ENCODE measurements around the gene COL4A2.

Gene COL4A2

DNA sequence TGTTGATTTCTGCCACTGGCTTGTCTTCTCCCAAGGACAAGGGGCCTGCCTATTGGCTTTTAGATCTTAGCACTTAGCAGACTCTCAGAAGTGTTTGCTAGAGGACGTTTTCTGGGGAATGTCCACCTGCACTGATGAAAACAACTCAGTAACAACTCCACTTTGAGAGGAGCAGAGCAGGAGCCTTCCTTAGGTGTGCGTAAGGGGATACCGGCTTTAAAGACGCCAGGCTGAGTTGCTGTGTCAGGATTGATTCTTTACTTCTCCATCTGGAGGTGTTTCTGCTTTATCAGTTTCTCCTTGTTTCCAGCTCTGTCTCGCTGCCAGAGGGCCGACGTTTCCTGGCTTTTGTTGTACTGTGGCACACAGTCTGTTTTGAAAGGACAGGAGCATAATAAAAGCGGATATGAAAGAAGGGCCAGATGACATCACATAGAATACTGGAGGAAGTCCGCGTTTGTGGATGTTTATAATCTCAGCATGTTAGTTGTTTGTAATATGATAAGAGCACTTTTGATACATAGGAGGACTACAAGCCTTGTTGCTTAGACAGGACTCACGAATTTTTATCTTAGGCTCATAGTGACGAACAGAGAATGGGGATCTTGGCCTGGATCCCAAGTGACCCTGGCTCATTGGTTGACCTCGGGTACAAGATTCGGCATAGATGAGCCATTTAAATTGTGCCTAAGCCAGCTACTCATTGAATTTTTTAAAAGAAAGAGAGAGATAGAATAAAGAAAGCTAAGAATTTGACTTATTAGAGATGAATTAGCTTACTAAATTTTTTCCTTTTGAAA is 34.6 kb downstream of the COL4A2 start (continued):
- TF ChIP-seq ZBTB6 (tag by site-specific recombination; IDR thresholded peaks at IDR 0.05): no peak
- TF ChIP-seq ZNF560 (tag by site-specific recombination; IDR thresholded peaks at IDR 0.05; ENCODE audit: borderline replicate concordance): no peak
- TF ChIP-seq ZNF521 (tag by site-specific recombination; IDR thresholded peaks at IDR 0.05): no peak
- TF ChIP-seq ZNF140 (tag by site-specific recombination; IDR thresholded peaks at IDR 0.05): no peak
- TF ChIP-seq ZNF76 (tag by site-specific recombination; IDR thresholded peaks at IDR 0.05; ENCODE audit: borderline replicate concordance, low read depth): no peak
- TF ChIP-seq FEZF1 (tag by site-specific recombination; IDR thresholded peaks at IDR 0.05): peak; percentile 85
- TF ChIP-seq ZNF121 (tag by site-specific recombination; IDR thresholded peaks at IDR 0.05): no peak
- TF ChIP-seq, protein P1, sequence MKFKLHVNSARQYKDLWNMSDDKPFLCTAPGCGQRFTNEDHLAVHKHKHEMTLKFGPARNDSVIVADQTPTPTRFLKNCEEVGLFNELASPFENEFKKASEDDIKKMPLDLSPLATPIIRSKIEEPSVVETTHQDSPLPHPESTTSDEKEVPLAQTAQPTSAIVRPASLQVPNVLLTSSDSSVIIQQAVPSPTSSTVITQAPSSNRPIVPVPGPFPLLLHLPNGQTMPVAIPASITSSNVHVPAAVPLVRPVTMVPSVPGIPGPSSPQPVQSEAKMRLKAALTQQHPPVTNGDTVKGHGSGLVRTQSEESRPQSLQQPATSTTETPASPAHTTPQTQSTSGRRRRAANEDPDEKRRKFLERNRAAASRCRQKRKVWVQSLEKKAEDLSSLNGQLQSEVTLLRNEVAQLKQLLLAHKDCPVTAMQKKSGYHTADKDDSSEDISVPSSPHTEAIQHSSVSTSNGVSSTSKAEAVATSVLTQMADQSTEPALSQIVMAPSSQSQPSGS (tag by site-specific recombination; IDR thresholded peaks at IDR 0.05; ENCODE audit: low read depth): peak; percentile 77
- TF ChIP-seq ZNF654 (tag by site-specific recombination; IDR thresholded peaks at IDR 0.05; ENCODE audit: low read depth): no peak
- no peak for TF ChIP-seq ZNF510 (tag by site-specific recombination; IDR thresholded peaks at IDR 0.05; ENCODE audit: insufficient replicate concordance)
- TF ChIP-seq ZNF324 (tag by site-specific recombination; IDR thresholded peaks at IDR 0.05): no peak
- TF ChIP-seq PRDM1 (tag by site-specific recombination; IDR thresholded peaks at IDR 0.05): no peak
- TF ChIP-seq ZNF24 (tag by site-specific recombination; IDR thresholded peaks at IDR 0.05): 0 out of 2 replicates have a peak, but pooled peaks have one; percentile 48
- TF ChIP-seq OVOL3 (tag by site-specific recombination; IDR thresholded peaks at IDR 0.05): no peak
- no peak for TF ChIP-seq ZNF792 (tag by site-specific recombination; IDR thresholded peaks at IDR 0.05)
- TF ChIP-seq ZNF580 (tag by site-specific recombination; IDR thresholded peaks at IDR 0.05): no peak
- TF ChIP-seq ZBTB17 (tag by site-specific recombination; IDR thresholded peaks at IDR 0.05): peak; percentile 39
- TF ChIP-seq ZNF138 (tag by site-specific recombination; IDR thresholded peaks at IDR 0.05; ENCODE audit: borderline replicate concordance): no peak
- TF ChIP-seq ZSCAN30 (tag by site-specific recombination; IDR thresholded peaks at IDR 0.05): peak; percentile 88
- 0 out of 2 replicates have a peak, but pooled peaks have one; percentile 34 for TF ChIP-seq PRDM4 (tag by site-specific recombination; IDR thresholded peaks at IDR 0.05)
- no peak for TF ChIP-seq ZNF416 (tag by site-specific recombination; IDR thresholded peaks at IDR 0.05)
- peak; percentile 87 for TF ChIP-seq ZBTB21 (tag by site-specific recombination; IDR thresholded peaks at IDR 0.05)
- TF ChIP-seq, protein P2, sequence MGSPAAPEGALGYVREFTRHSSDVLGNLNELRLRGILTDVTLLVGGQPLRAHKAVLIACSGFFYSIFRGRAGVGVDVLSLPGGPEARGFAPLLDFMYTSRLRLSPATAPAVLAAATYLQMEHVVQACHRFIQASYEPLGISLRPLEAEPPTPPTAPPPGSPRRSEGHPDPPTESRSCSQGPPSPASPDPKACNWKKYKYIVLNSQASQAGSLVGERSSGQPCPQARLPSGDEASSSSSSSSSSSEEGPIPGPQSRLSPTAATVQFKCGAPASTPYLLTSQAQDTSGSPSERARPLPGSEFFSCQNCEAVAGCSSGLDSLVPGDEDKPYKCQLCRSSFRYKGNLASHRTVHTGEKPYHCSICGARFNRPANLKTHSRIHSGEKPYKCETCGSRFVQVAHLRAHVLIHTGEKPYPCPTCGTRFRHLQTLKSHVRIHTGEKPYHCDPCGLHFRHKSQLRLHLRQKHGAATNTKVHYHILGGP (tag by site-specific recombination; IDR thresholded peaks at IDR 0.05): no peak
- TF ChIP-seq ZNF341 (tag by site-specific recombination; IDR thresholded peaks at IDR 0.05; ENCODE audit: low read depth): no peak
- TF ChIP-seq, protein P3, sequence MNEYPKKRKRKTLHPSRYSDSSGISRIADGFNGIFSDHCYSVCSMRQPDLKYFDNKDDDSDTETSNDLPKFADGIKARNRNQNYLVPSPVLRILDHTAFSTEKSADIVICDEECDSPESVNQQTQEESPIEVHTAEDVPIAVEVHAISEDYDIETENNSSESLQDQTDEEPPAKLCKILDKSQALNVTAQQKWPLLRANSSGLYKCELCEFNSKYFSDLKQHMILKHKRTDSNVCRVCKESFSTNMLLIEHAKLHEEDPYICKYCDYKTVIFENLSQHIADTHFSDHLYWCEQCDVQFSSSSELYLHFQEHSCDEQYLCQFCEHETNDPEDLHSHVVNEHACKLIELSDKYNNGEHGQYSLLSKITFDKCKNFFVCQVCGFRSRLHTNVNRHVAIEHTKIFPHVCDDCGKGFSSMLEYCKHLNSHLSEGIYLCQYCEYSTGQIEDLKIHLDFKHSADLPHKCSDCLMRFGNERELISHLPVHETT (tag by site-specific recombination; IDR thresholded peaks at IDR 0.05): 0 out of 2 replicates have a peak, but pooled peaks have one; percentile 38
- TF ChIP-seq, protein P4, sequence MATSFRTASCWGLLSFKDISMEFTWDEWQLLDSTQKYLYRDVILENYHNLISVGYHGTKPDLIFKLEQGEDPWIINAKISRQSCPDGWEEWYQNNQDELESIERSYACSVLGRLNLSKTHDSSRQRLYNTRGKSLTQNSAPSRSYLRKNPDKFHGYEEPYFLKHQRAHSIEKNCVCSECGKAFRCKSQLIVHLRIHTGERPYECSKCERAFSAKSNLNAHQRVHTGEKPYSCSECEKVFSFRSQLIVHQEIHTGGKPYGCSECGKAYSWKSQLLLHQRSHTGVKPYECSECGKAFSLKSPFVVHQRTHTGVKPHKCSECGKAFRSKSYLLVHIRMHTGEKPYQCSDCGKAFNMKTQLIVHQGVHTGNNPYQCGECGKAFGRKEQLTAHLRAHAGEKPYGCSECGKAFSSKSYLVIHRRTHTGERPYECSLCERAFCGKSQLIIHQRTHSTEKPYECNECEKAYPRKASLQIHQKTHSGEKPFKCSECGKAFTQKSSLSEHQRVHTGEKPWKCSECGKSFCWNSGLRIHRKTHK (tag by site-specific recombination; IDR thresholded peaks at IDR 0.05): no peak
- TF ChIP-seq ELK4 (IDR thresholded peaks at IDR 0.05; ENCODE audit: borderline replicate concordance, low read depth, low read length): no peak
- no peak for TF ChIP-seq ZNF623 (tag by site-specific recombination; IDR thresholded peaks at IDR 0.05)
- TF ChIP-seq ZNF707 (tag by site-specific recombination; IDR thresholded peaks at IDR 0.05): no peak
